ENCODE measurements around the gene OR5C1. TPM values are rescaled to one million over a fixed set of nuclear protein-coding genes. Genes with fewer than 3 reads are reported as not detected.

The OR5C1 gene
- total RNA-seq, 1 experiment from 2014 or later, result not detected

- no peak overlapping the region for H3K23ac ChIP-seq (ENCODE audit: insufficient read length, low read depth, low read length)
- WGBS (ENCODE audit: extremely low coverage, insufficient read length, low lambda C conversion rate), result no CpG with 5 or more reads among the region's 28 CpGs
- no peak overlapping the region for H2BK120ac ChIP-seq (ENCODE audit: low read depth, low read length, poor library complexity, severe bottlenecking)
- no peaks in the 10 kb centered on the region for H3K79me2 ChIP-seq (ENCODE audit: insufficient read depth, low read length)
- no peak overlapping the region for H3T11ph ChIP-seq (ENCODE audit: low read length)
- H4K91ac ChIP-seq (ENCODE audit: insufficient read length, low read depth, low read length), result no peak overlapping the region
- DNase-seq, result no peak
- H4K8ac ChIP-seq (replicated peaks; ENCODE audit: insufficient read length, low read depth, low read length), result no peak overlapping the region
- Mint-ChIP-seq H3K4me3 (no peak overlapping the region), H3K4me1 (no peaks in the 10 kb centered on the region), H3K36me3 (ENCODE audit: insufficient read depth in 1 of 3, low read depth in 3 of 3) (peaks cover 1 to 27% (median 15%) of the 10 kb centered on the region in 3 experiments; a peak in 3 of 7 replicates), H3K27me3 (ENCODE audit: low read depth) (peaks cover 1% of the 10 kb centered on the region), H3K9me3 (peaks cover 36 to 78% of the 10 kb centered on the region in 2 experiments), H3K27ac (no peak overlapping the region)
- H3K18ac ChIP-seq (ENCODE audit: insufficient read length, low read depth, low read length), result no peak overlapping the region
- no peak overlapping the region for H2AFZ ChIP-seq (ENCODE audit: low read length)
- H3K56ac ChIP-seq (ENCODE audit: insufficient read length, low read depth, low read length), result no peak overlapping the region
- no peak overlapping the region for H3K27ac ChIP-seq (ENCODE audit: insufficient read length, low read depth, low read length)
- H3K4me1 ChIP-seq (ENCODE audit: insufficient read depth, low read length), result no peaks in the 10 kb centered on the region
- no peak overlapping the region for H2BK12ac ChIP-seq (ENCODE audit: insufficient read length, low read depth, low read length)
- H4K20me1 ChIP-seq (ENCODE audit: control insufficient read depth, insufficient read depth, insufficient read length), result no peaks in the 10 kb centered on the region
- H3K4ac ChIP-seq (ENCODE audit: low read depth, low read length), result no peak overlapping the region
- TF ChIP-seq CTCF (conservative IDR thresholded peaks at IDR 0.05), result no peak
- no peak overlapping the region for H2BK20ac ChIP-seq (ENCODE audit: low read depth, low read length, poor library complexity, severe bottlenecking)
- no peaks in the 10 kb centered on the region for H3K27me3 ChIP-seq (ENCODE audit: insufficient read depth, low read length)
- no peak overlapping the region for H2AK5ac ChIP-seq (ENCODE audit: insufficient read length, low read length)
- no peaks in the 10 kb centered on the region for H3K23me2 ChIP-seq (ENCODE audit: insufficient read length, low read depth, low read length, poor library complexity, severe bottlenecking)
- peaks cover 40% of the 10 kb centered on the region for H3K9me3 ChIP-seq (ENCODE audit: control insufficient read depth, low read depth, low read length)
- no peak overlapping the region for H4K5ac ChIP-seq (ENCODE audit: insufficient read length, low read depth, low read length)
- H3K4me2 ChIP-seq (ENCODE audit: insufficient read depth, insufficient read length, low read length), result no peak overlapping the region
- H2BK15ac ChIP-seq (ENCODE audit: low read depth, low read length), result no peak overlapping the region
- no peak overlapping the region for H3K14ac ChIP-seq (ENCODE audit: insufficient read depth, low read length)
- H3K9ac ChIP-seq (ENCODE audit: extremely low read depth, insufficient read length, low read length), result no peak overlapping the region
- H3K79me1 ChIP-seq (ENCODE audit: insufficient read depth, low read depth, low read length, poor library complexity, severe bottlenecking), result no peaks in the 10 kb centered on the region
- no peak overlapping the region for H2BK5ac ChIP-seq (ENCODE audit: insufficient read length, low read length)
Observed at GRCh38 chr9:122789256-122790046, 718 bp downstream of the OR5C1 start.

Measured in H9 (cell line).